ENCODE data around the gene CCDC57.
"Not testable (repeated sequence)": the region's sequence is repeated elsewhere in the genome, so short reads cannot be mapped to it uniquely, and the experiment has no call there.

The CCDC57 gene

DNA sequence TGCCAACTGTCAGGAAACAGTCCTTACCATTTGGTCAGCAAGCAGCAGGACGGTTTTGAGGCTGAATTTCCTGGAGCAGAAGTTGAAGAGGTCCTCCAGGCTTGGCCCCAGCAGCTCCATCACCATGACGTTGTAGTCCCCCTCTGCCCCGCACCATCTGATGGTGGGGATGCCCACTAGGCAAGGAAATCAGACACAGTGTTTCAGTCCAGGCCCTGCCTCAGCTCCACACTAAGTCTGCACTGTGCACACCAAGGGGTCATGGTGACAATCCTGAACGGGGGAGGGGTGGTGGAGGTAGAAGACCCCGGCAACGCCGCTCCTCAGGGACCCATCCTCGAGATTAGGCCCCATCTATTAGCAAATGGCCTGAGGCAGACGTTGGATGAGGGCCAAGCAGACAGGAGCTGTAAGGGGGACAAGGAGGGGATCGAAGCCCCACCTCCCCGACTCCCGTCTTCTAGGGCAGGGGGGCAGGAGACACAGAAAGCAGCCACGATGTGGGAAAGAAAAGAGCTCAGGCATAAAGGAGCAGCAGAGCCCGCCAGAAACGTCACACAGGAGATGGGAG is 42.8 kb upstream of the CCDC57 start:
- TF ChIP-seq, protein P1, sequence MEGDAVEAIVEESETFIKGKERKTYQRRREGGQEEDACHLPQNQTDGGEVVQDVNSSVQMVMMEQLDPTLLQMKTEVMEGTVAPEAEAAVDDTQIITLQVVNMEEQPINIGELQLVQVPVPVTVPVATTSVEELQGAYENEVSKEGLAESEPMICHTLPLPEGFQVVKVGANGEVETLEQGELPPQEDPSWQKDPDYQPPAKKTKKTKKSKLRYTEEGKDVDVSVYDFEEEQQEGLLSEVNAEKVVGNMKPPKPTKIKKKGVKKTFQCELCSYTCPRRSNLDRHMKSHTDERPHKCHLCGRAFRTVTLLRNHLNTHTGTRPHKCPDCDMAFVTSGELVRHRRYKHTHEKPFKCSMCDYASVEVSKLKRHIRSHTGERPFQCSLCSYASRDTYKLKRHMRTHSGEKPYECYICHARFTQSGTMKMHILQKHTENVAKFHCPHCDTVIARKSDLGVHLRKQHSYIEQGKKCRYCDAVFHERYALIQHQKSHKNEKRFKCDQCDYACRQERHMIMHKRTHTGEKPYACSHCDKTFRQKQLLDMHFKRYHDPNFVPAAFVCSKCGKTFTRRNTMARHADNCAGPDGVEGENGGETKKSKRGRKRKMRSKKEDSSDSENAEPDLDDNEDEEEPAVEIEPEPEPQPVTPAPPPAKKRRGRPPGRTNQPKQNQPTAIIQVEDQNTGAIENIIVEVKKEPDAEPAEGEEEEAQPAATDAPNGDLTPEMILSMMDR (IDR thresholded peaks at IDR 0.05; ENCODE audit: low read depth, low read length, missing control alignments), result no peak
- H3K4me3 ChIP-seq (ENCODE audit: low read depth, low read length), result no peak overlapping the region
- no peak for DNase-seq (ENCODE audit: low read depth)

DNA sequence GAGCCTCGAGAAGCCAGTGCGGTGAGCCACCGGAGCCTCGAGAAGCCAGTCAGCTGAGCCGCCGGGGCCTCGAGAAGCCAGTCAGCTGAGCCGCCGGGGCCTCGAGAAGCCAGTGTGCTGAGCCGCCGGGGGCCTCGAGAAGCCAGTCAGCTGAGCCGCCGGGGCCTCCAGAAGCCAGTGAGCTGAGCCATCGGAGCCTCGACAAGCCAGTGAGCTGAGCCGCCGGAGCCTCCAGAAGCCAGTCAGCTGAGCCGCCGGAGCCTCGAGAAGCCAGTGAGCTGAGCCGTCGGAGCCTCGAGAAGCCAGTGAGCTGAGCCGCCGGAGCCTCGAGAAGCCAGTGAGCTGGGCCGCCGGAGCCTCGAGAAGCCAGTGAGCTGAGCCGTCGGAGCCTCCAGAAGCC is 42.1 kb upstream of the CCDC57 start:
- H3K4me3 ChIP-seq (ENCODE audit: low read depth, low read length); DNase-seq (ENCODE audit: low read depth): not testable (repeated sequence)

DNA sequence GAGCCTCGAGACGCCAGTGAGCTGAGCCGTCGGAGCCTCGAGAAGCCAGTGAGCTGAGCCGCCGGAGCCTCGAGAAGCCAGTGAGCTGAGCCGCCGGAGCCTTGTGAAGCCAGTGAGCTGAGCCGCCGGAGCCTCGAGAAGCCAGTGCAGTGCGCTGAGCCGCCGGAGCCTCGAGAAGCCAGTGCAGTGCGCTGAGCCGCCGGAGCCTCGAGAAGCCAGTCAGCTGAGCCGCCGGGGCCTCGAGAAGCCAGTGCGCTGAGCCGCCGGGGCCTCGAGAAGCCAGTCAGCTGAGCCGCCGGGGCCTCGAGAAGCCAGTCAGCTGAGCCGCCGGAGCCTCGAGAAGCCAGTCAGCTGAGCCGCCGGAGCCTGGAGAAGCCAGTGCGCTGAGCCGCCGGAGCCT is 41.5 kb upstream of the CCDC57 start:
- not testable (repeated sequence) for DNase-seq (ENCODE audit: low read depth); H3K4me3 ChIP-seq (ENCODE audit: low read depth, low read length)

DNA sequence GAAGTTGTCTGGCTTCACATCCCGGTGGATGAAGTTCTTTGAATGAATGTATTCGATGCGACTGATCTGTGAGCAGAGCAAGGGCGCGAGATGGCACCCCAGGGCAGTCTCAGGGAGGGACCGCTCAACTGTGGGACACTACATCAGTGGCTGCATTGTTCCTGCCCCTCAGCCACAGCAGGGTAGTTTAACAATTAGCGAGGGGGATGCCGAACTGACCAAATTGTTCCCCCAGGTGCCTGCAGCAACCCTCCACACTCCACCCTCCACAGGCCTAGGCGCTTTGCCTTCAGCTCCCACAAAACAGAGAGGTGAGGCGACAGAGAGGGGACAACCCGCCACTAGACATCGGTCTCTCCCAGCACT is 40.5 kb upstream of the CCDC57 start:
- TF ChIP-seq, protein P1 (IDR thresholded peaks at IDR 0.05; ENCODE audit: low read depth, low read length, missing control alignments), result no peak
- H3K4me3 ChIP-seq (ENCODE audit: low read depth, low read length), result no peak overlapping the region
- DNase-seq (ENCODE audit: low read depth), result no peak

- no peak for DNase-seq (ENCODE audit: low read depth)
- TF ChIP-seq, protein P1 (IDR thresholded peaks at IDR 0.05; ENCODE audit: low read depth, low read length, missing control alignments), result no peak
- H3K4me3 ChIP-seq (ENCODE audit: low read depth, low read length), result no peak overlapping the region
Observed at GRCh38 chr17:82252511-82253178, 40.0 kb upstream of the CCDC57 start.

- no peak for DNase-seq (ENCODE audit: low read depth)
- no peak overlapping the region for H3K4me3 ChIP-seq (ENCODE audit: low read depth, low read length)
- TF ChIP-seq, protein P1 (IDR thresholded peaks at IDR 0.05; ENCODE audit: low read depth, low read length, missing control alignments), result no peak
Observed at GRCh38 chr17:82250868-82251500, 38.3 kb upstream of the CCDC57 start.

DNA sequence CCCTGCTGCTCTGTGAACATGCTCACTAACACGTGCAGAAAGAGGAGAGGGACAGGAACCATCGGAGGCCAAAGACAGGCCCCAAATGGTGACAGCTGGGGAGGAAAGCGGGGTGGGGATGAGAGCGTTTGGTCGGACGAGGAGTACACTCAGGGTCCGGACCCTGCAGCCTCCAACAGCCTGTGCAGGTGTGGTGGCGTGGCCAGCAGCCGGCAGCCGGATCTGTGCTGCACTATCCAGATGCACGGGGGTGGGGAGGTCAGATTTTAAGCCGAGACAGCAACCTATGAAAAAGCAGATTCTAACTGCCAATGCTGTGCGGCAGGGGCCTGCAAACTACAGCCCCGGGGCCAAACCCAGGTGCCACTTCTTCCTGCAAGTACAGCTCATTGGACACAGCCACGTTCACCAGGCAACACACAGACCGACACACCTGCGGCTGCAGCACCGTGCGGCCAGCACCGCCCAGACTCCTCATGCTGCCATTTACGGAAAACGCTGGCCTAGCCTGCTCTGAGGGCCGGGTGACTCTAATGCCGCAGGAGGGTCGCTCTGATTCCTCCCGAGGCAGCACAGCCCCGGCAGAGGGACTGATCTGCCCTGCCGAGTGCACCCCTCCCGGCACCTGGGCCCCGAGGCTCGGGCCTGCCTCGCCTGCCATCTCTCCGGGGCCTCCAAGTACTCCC is 37.4 kb upstream of the CCDC57 start:
- TF ChIP-seq, protein P1 (IDR thresholded peaks at IDR 0.05; ENCODE audit: low read depth, low read length, missing control alignments), result no peak
- no peak for DNase-seq (ENCODE audit: low read depth)
- no peak overlapping the region for H3K4me3 ChIP-seq (ENCODE audit: low read depth, low read length)

Data from GM12864 (cell line).